Astrocyte (in vitro differentiated cells and primary cell): ENCODE data around the gene EXO1.

Source experiments
- CTCF ChIP-seq: IDR thresholded peaks from 2 replicates; pipeline ENCODE4 v1.5.1; 2011; ENCODE audit warnings: low read depth, mild to moderate bottlenecking, inconsistent platforms, low read length, moderate library complexity; ENCODE audit not compliant: insufficient read depth
- EZH2 ChIP-seq: IDR thresholded peaks from 2 replicates; pipeline ENCODE4 v1.6.1; 2012; ENCODE audit warnings: mild to moderate bottlenecking, low read length, inconsistent platforms; ENCODE audit not compliant: insufficient read depth

- no peak for TF ChIP-seq CTCF
- TF ChIP-seq EZH2: no peak
Measured at GRCh38 chr1:241842565-241842964, 5.4 kb upstream of the EXO1 start.
